Measurements from ENCODE around the gene AMIGO1. TPM values are rescaled to one million over a fixed set of nuclear protein-coding genes. Genes with fewer than 3 reads are reported as not detected.

Gene AMIGO1
- total RNA-seq, 2 donors from 2014 or later, result 2.6 to 8.6 TPM

DNA sequence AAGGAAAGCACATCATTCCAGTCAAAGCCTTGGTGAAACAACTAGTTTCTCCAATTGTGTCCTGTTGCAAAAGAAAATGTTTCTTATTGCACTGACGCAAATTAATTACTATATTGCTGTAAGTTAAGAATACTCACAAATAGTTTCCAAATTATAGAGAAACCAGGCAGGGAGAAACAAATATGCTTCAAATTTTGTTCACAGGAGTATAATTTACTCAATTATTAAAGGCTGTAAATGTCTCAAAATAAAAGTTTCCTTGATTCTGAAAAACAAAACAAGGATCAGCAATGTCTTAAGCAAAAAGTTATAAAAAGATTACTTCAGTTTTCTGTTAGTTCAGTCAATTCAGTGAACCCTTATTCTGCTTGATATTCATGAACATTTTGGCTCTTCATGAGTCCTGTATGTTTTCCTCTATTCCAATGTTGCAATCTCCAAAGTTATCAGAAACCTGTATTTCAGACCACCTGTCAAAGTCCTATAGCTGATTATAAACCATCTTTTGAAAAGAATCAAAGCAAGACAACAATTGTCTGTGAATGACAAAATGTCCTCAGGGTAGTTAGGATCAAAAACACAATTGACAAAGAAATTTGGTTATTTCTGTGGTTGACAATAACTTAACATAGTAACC is 54.9 kb downstream of the AMIGO1 start:
- TF ChIP-seq, protein P1, sequence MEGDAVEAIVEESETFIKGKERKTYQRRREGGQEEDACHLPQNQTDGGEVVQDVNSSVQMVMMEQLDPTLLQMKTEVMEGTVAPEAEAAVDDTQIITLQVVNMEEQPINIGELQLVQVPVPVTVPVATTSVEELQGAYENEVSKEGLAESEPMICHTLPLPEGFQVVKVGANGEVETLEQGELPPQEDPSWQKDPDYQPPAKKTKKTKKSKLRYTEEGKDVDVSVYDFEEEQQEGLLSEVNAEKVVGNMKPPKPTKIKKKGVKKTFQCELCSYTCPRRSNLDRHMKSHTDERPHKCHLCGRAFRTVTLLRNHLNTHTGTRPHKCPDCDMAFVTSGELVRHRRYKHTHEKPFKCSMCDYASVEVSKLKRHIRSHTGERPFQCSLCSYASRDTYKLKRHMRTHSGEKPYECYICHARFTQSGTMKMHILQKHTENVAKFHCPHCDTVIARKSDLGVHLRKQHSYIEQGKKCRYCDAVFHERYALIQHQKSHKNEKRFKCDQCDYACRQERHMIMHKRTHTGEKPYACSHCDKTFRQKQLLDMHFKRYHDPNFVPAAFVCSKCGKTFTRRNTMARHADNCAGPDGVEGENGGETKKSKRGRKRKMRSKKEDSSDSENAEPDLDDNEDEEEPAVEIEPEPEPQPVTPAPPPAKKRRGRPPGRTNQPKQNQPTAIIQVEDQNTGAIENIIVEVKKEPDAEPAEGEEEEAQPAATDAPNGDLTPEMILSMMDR (IDR thresholded peaks at IDR 0.05), result no peak
- no peak for TF ChIP-seq POLR2A (IDR thresholded peaks at IDR 0.05)
- Histone ChIP-seq H3K36me3 (replicated peaks in 1 of 2; ENCODE audit: insufficient read depth in 1 of 2, low read depth in 2 of 2) (no peaks in the 10 kb centered on the region), H3K9me3 (no peaks in the 10 kb centered on the region), H3K4me3 (no peak overlapping the region), H3K27me3 (no peaks in the 10 kb centered on the region), H3K27ac (no peak overlapping the region), H3K4me1 (no peaks in the 10 kb centered on the region)
- intact Hi-C loops (cut with DNase I), result no loop called here
- no peak for DNase-seq
- 88 to 96% methylated on average over 1 of the region's 1 CpG for WGBS, 2 donors
- ATAC-seq, result no peak

Other genes starting within 250 kb of the AMIGO1 start
- gene PSRC1, start 226.6 kb downstream of the AMIGO1 start, total RNA-seq, result 1 to 10 TPM in 1 of 2 donors, not detected in 1; 1.8 TPM
- not detected for gene MYBPHL, start 202.7 kb downstream of the AMIGO1 start, total RNA-seq
- 10 to 100 TPM; 23.6 to 24.7 TPM for gene SORT1, start 111.8 kb downstream of the AMIGO1 start, total RNA-seq
- gene PSMA5, start 83.3 kb downstream of the AMIGO1 start, total RNA-seq, result 1 to 10 TPM; 8.6 to 8.9 TPM
- gene SYPL2, start 43.2 kb downstream of the AMIGO1 start, total RNA-seq, result 1 to 10 TPM; 1.8 to 2.3 TPM
- 1 to 10 TPM; 2.6 to 5.9 TPM for gene ATXN7L2, start 25.8 kb downstream of the AMIGO1 start, total RNA-seq
- gene CYB561D1, start 15.6 kb downstream of the AMIGO1 start, total RNA-seq, result 1 to 10 TPM; 6.2 to 6.9 TPM
- not detected for gene GPR61, start 30.1 kb upstream of the AMIGO1 start, total RNA-seq
- 1 to 10 TPM; 3.6 to 4.9 TPM for gene GNAI3, start 38.9 kb upstream of the AMIGO1 start, total RNA-seq
- not detected for gene GNAT2, start 109.9 kb upstream of the AMIGO1 start, total RNA-seq
- 100 to 1,000 TPM in 1 of 2 donors, 10 to 100 TPM in 1; 22.1 to 111 TPM for gene AMPD2, start 110.1 kb upstream of the AMIGO1 start, total RNA-seq
- gene GSTM4, start 146.4 kb upstream of the AMIGO1 start, total RNA-seq, result 10 to 100 TPM; 24.1 to 37.2 TPM
- 10 to 100 TPM; 51.1 to 60.6 TPM for gene GSTM2, start 158.3 kb upstream of the AMIGO1 start, total RNA-seq
- gene GSTM1, start 178.1 kb upstream of the AMIGO1 start, total RNA-seq, result 10 to 100 TPM in 1 of 2 donors, not detected in 1; 19.5 TPM
- gene GSTM5, start 202.5 kb upstream of the AMIGO1 start, total RNA-seq, result 1 to 10 TPM in 1 of 2 donors, not detected in 1; 1.8 TPM
- 10 to 100 TPM; 68.5 to 73.8 TPM for gene GSTM3, start 231.3 kb upstream of the AMIGO1 start, total RNA-seq

Measured in body of pancreas (tissue), 4 donors.